Activated T-cell treated with anti-CD3 and anti-CD28 coated beads, Interleukin-2, amount 50 U/mL, for 4 hours (primary cell): ENCODE data around the gene ACOT12. TPM values are rescaled to one million over a fixed set of nuclear protein-coding genes. Genes with fewer than 3 reads are reported as not detected.
"Not testable (repeated sequence)": the region's sequence is repeated elsewhere in the genome, so short reads cannot be mapped to it uniquely, and the experiment has no call there.

Experiments used
- ATAC-seq, 2 donors: fragments of 200-7000 bp; cut with Tn5 transposase; one replicate each; pipeline ENCODE4 v1.10.0; 2021
- DNase-seq: peaks from one replicate; pipeline ENCODE4 v3.0.0-alpha.2; 2020
- H3K27me3 Mint-ChIP-seq: one replicate; pipeline ENCODE4 v1.8.0; 2021; ENCODE audit warnings: low read depth, mixed read lengths
- H3K36me3 Mint-ChIP-seq: one replicate; pipeline ENCODE4 v1.8.0; 2022; ENCODE audit warnings: mixed read lengths; ENCODE audit not compliant: insufficient read depth
- H3K4me1 Mint-ChIP-seq: one replicate; pipeline ENCODE4 v1.8.0; 2021; ENCODE audit warnings: low read depth, mixed read lengths
- H3K4me3 Mint-ChIP-seq: one replicate; pipeline ENCODE4 v1.8.0; 2021; ENCODE audit warnings: mild to moderate bottlenecking, moderate library complexity, mixed read lengths
- H3K9me3 Mint-ChIP-seq: one replicate; pipeline ENCODE4 v1.8.0; 2021; ENCODE audit warnings: mixed read lengths
- total RNA-seq, 3 donors: library from RNA; stranded (reverse); gene quantifications; one replicate each; pipeline ENCODE4 v1.2.1, GENCODE V29; 2021

Gene ACOT12
- total RNA-seq, 3 donors from 2014 or later = not detected

- Mint-ChIP-seq H3K9me3 (no peaks in the 10 kb centered on the region), H3K4me1 (peaks cover 14% of the 10 kb centered on the region), H3K36me3 (peaks cover 31% of the 10 kb centered on the region), H3K4me3 (no peak overlapping the region), H3K27me3 (no peaks in the 10 kb centered on the region)
- DNase-seq (no peak), ATAC-seq (no peak)
These were observed 85.1 kb downstream of the ACOT12 start for GRCh38 chr5:81308836-81309235.

DNA sequence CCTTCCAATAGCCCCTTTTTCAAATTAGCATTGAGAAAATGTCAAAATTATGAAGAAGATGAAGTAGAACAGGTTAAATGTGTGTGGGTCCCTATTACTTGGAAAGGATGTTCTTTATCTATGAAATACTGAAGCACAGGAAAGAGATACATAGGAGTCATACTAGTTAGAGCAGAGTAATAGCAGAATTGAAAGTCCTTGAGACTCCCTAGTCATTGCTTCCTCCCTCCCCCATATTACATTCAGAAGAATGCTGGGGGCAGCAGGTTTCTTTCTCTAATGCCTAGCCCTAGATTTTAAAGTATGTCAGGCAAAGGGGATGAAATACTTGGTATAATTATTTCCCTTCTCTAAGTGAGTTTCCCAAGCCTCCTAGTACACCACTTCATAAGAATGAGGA, 88.1 kb downstream of the ACOT12 start:
- no peak overlapping the region for H3K4me3 Mint-ChIP-seq
- ATAC-seq = peak; percentile 13 to 23
- peaks cover 30% of the 10 kb centered on the region for H3K4me1 Mint-ChIP-seq
- H3K9me3 Mint-ChIP-seq = no peaks in the 10 kb centered on the region
- no peak for DNase-seq
- H3K27me3 Mint-ChIP-seq = no peaks in the 10 kb centered on the region
- H3K36me3 Mint-ChIP-seq = peaks cover 18% of the 10 kb centered on the region

DNA sequence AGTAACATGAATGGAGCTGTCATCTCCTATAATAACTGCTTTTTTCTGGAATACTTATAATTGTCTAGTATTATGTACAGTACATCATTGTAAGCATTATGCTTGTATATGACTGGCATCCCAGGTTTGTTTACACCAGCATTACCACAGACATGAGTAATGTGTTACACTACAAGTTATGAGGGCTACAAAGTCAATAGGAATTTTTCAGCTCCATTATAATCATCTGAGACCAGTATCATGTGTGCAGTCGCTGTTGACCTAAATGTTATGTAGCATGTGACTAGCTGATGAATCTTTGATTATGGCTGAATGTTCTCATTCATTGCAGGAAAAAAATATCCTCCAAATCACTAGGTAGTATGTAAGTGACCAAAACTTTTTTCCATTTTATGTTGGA, 90.4 kb downstream of the ACOT12 start:
- H3K27me3 Mint-ChIP-seq = no peaks in the 10 kb centered on the region
- H3K9me3 Mint-ChIP-seq = no peaks in the 10 kb centered on the region
- DNase-seq (no peak), ATAC-seq (no peak)
- H3K36me3 Mint-ChIP-seq = peaks cover 13% of the 10 kb centered on the region
- H3K4me1 Mint-ChIP-seq = peaks cover 49% of the 10 kb centered on the region
- peak overlapping the region; percentile 46 for H3K4me3 Mint-ChIP-seq

- peaks cover 14% of the 10 kb centered on the region for H3K36me3 Mint-ChIP-seq
- H3K4me1 Mint-ChIP-seq = peaks cover 54% of the 10 kb centered on the region
- H3K27me3 Mint-ChIP-seq = no peaks in the 10 kb centered on the region
- no peaks in the 10 kb centered on the region for H3K9me3 Mint-ChIP-seq
- ATAC-seq = no peak
- H3K4me3 Mint-ChIP-seq = peak overlapping the region; percentile 93
- no peak for DNase-seq
These were observed 91.3 kb downstream of the ACOT12 start for GRCh38 chr5:81302596-81302995.

DNA sequence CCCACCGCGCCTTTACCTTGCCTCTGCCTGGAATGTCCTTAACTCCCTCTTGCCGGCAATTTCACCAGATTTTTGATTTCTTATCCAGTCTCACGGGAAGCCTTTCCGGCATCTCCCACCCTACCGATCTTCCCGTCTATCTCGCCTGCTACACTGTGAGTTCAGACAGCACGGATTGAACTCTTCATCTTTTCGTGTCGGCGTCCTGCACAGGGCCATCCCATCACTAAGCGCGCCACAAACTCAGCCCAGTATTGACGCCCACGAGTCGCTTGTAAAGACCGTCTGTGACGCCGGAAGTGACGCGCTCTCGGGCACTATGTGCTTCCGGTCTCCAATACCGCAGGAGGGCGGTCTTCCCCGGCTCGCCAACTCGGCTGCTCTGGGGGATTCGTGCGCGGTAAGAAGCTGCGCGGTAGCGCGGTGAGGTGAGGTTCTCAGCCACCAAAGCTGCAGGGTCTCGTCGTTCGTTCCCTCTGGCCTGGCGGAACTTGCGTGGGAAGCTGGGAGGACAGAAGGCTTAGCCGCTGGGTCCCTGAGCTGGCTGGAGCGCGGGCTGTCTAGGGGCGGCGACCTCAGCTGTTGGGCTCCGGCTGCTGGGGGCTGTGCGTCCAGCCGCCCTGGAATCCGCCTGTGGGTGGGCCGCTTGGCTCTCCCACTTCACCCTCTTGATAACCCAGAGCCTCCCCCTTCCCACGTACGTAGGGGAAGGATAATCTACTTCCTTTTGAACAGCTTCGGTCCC, 92.5 kb downstream of the ACOT12 start, which contains the start of gene ZCCHC9:
TSS of gene ZCCHC9 (plus strand) at position 317 of the 745 bp plus-strand sequence. CDS start 3,171 bp downstream, outside the sequence.
- Mint-ChIP-seq H3K36me3 (peaks cover 14% of the 10 kb centered on the region), H3K4me3 (peak within 1 kb of the TSS; percentile 93), H3K9me3 (no peaks in the 10 kb centered on the region), H3K4me1 (peaks cover 58% of the 10 kb centered on the region), H3K27me3 (no peaks in the 10 kb centered on the region)
- DNase-seq (peak; percentile 89), ATAC-seq (peak; percentile 92 to 93)

GRCh38 chr5:81300921-81301270, 93.0 kb downstream of the ACOT12 start:
- Mint-ChIP-seq H3K27me3 (no peaks in the 10 kb centered on the region), H3K9me3 (no peaks in the 10 kb centered on the region), H3K4me3 (peak overlapping the region; percentile 93), H3K4me1 (peaks cover 58% of the 10 kb centered on the region), H3K36me3 (peaks cover 14% of the 10 kb centered on the region)
- no peak for ATAC-seq
- DNase-seq = no peak

DNA sequence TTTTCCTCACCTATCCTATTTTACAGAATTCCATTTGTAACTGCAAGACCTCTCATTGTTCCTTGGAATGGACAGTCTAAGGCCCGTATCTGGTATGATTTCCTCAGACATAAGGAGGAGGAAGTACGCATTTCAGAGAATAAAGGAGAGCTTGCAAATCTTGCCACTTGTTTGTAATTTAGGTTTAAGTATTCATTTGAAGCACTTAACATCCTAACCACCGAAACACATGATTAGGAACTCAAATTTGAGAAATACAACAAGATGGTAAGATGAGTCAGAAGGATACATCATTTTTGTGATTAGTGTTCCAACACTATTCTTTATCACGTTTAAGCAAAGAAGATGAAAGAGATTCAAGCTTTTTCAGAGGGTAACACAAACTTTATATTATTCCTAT, 96.4 kb downstream of the ACOT12 start:
- DNase-seq (no peak), ATAC-seq (no peak)
- Mint-ChIP-seq H3K4me1 (peaks cover 47% of the 10 kb centered on the region), H3K9me3 (peaks cover 11% of the 10 kb centered on the region), H3K4me3 (no peak overlapping the region), H3K27me3 (no peaks in the 10 kb centered on the region), H3K36me3 (peaks cover 13% of the 10 kb centered on the region)

GRCh38 chr5:81294021-81294420, 99.9 kb downstream of the ACOT12 start:
- Mint-ChIP-seq H3K36me3 (peaks cover 21% of the 10 kb centered on the region), H3K4me1 (peaks cover 48% of the 10 kb centered on the region), H3K9me3 (peaks cover 17% of the 10 kb centered on the region)
- ATAC-seq = peak; percentile 34 to 48
- DNase-seq, H3K4me3 Mint-ChIP-seq, H3K27me3 Mint-ChIP-seq: not testable (repeated sequence)

DNA sequence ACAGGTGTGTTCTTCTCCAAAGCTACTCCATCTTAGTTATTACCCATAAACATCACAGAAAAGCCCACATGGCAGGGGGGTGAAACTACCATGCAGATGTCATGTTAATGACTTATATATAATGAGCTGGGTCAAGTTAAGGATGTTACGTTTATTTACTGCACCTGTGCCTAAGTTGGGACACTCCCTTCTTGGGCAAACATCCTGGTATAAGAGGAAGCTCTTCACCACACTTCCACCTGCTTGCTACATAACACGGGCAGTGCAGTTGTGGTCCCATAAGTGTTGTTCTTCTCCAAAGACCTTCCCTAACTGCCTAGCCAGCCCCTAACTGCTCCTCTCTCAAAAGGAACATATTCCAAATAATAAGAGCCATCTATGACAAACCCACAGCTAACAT, 101.8 kb downstream of the ACOT12 start:
- ATAC-seq (no peak), DNase-seq (no peak)
- H3K36me3 Mint-ChIP-seq = peaks cover 16% of the 10 kb centered on the region
- H3K27me3 Mint-ChIP-seq = no peaks in the 10 kb centered on the region
- H3K4me3 Mint-ChIP-seq = no peak overlapping the region
- H3K9me3 Mint-ChIP-seq = peaks cover 17% of the 10 kb centered on the region
- H3K4me1 Mint-ChIP-seq = peaks cover 46% of the 10 kb centered on the region

DNA sequence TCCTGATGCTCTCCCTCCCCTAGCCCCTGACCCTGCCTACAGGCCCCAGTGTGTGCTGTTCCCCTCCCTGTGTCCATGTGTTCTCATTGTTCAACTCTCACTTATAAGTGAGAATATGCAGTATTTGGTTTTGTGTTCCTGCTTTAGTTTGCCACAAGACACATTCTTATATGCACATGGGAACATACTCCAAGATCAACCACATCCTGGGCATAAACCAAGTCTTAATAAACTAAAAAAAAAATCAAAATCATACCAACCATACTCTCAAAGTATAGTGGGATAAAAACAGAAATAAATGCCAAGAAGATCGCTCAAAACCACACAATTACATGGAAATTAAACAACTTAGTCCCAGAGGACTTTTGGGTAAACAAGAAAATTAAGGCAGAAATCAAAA, 103.8 kb downstream of the ACOT12 start:
- H3K36me3 Mint-ChIP-seq = peaks cover 25% of the 10 kb centered on the region
- ATAC-seq (no peak), DNase-seq (no peak)
- H3K27me3 Mint-ChIP-seq = no peaks in the 10 kb centered on the region
- peaks cover 17% of the 10 kb centered on the region for H3K9me3 Mint-ChIP-seq
- H3K4me3 Mint-ChIP-seq = no peak overlapping the region
- H3K4me1 Mint-ChIP-seq = peaks cover 55% of the 10 kb centered on the region

DNA sequence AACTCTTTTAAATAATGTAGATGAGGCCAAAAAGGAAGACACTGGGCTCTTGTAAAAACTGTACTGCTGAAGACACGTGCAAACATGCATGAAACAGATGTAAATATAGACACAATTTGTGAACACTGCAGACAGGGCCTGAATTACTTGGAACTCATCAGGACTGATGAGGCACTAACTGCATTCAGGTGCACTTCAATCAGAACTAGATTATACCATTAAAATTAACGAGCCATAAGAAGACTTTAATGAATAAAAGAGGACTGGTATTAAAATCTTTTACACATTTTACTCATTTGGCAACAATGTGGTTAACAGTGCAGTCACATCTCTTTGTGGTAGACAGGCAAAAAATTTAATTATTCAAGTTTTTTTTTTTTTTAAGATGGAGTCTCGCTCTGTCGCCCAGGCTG, 105.9 kb downstream of the ACOT12 start:
- Mint-ChIP-seq H3K36me3 (peaks cover 19% of the 10 kb centered on the region), H3K27me3 (no peaks in the 10 kb centered on the region), H3K4me3 (no peak overlapping the region), H3K4me1 (peaks cover 50% of the 10 kb centered on the region), H3K9me3 (peaks cover 8% of the 10 kb centered on the region)
- no peak for DNase-seq
- ATAC-seq = peak in 1 of 2 donors; percentile 22

GRCh38 chr5:81286059-81286617, 107.8 kb downstream of the ACOT12 start:
- H3K4me3 Mint-ChIP-seq = no peak overlapping the region
- peaks cover 18% of the 10 kb centered on the region for H3K36me3 Mint-ChIP-seq
- H3K4me1 Mint-ChIP-seq = peaks cover 38% of the 10 kb centered on the region
- H3K9me3 Mint-ChIP-seq = peaks cover 2% of the 10 kb centered on the region
- ATAC-seq = no peak
- DNase-seq = no peak
- no peaks in the 10 kb centered on the region for H3K27me3 Mint-ChIP-seq

DNA sequence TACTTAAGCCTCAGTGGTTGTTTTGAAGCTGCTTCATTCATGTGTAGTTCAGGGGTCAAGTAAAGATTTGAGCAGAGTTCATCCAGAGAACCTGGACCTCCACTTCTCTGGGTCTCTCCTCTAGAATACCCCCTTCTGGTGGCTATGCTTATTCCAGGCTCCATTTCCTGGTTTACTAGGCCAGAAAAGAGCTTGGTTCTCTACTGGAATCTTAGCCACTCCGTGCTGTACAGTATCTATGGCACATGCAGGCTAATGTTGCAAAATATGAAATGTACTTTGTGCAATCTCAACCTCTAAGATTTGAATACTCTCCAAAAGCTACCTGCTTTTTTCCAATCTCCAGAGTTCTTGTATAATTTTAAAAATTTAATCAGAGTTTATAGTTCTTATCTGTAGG, 110.0 kb downstream of the ACOT12 start:
- peaks cover 22% of the 10 kb centered on the region for H3K4me1 Mint-ChIP-seq
- no peak for ATAC-seq
- peaks cover 12% of the 10 kb centered on the region for H3K36me3 Mint-ChIP-seq
- no peak for DNase-seq
- H3K27me3 Mint-ChIP-seq = no peaks in the 10 kb centered on the region
- no peak overlapping the region for H3K4me3 Mint-ChIP-seq
- no peaks in the 10 kb centered on the region for H3K9me3 Mint-ChIP-seq
